DOHH2 (cell line): Measurements from ENCODE around the gene KRTAP22-2.

Source experiments
- EZH2phosphoT487 ChIP-seq: fragments of 200-600 bp; sonication (generic); IDR thresholded peaks from 2 replicates; pipeline ENCODE4 v1.6.1; 2017; ENCODE audit warnings: borderline replicate concordance, mild to moderate bottlenecking, antibody characterized with exemption, low read length, moderate library complexity, mixed read lengths
- TF ChIP-seq, protein P1 (sequence below): fragments of 200-600 bp; sonication (generic); IDR thresholded peaks from one replicate; pipeline ENCODE4 v1.5.1; 2014; ENCODE audit warnings: antibody characterized with exemption, mild to moderate bottlenecking, low read depth, low read length; ENCODE audit not compliant: poor library complexity, severe bottlenecking

- TF ChIP-seq, protein P1, sequence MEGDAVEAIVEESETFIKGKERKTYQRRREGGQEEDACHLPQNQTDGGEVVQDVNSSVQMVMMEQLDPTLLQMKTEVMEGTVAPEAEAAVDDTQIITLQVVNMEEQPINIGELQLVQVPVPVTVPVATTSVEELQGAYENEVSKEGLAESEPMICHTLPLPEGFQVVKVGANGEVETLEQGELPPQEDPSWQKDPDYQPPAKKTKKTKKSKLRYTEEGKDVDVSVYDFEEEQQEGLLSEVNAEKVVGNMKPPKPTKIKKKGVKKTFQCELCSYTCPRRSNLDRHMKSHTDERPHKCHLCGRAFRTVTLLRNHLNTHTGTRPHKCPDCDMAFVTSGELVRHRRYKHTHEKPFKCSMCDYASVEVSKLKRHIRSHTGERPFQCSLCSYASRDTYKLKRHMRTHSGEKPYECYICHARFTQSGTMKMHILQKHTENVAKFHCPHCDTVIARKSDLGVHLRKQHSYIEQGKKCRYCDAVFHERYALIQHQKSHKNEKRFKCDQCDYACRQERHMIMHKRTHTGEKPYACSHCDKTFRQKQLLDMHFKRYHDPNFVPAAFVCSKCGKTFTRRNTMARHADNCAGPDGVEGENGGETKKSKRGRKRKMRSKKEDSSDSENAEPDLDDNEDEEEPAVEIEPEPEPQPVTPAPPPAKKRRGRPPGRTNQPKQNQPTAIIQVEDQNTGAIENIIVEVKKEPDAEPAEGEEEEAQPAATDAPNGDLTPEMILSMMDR, result no peak
- no peak for TF ChIP-seq EZH2phosphoT487
Measured at GRCh38 chr21:30561957-30562356, 28.2 kb downstream of the KRTAP22-2 start.
